HepG2 (cell line): ENCODE data around the gene CMTM8. TPM values are rescaled to one million over a fixed set of nuclear protein-coding genes. Genes with fewer than 3 reads are reported as not detected.

Experiments used
- AGO1 ChIP-seq: fragments of 200-400 bp; formaldehyde crosslinking; IDR thresholded peaks from 2 replicates; pipeline ENCODE4 v1.6.1; 2017; ENCODE audit warnings: mild to moderate bottlenecking, low read depth, low read length, moderate library complexity; ENCODE audit not compliant: poor library complexity, severe bottlenecking
- BORCS8-MEF2B ChIP-seq: sonication (generic); formaldehyde crosslinking; IDR thresholded peaks from 2 replicates; pipeline ENCODE4 v1.8.0; 2022; ENCODE audit warnings: mild to moderate bottlenecking, missing genetic modification reagents
- CENPT ChIP-seq: sonication (generic); formaldehyde crosslinking; IDR thresholded peaks from 2 replicates; pipeline ENCODE4 v1.8.0; 2022; ENCODE audit warnings: low read depth, mild to moderate bottlenecking, moderate library complexity, missing genetic modification reagents
- DPF2 ChIP-seq: sonication (generic); formaldehyde crosslinking; IDR thresholded peaks from 2 replicates; pipeline ENCODE4 v1.4.0; 2020; ENCODE audit warnings: mild to moderate bottlenecking, low read depth, missing genetic modification reagents, borderline replicate concordance
- HOXA7 ChIP-seq: sonication (generic); formaldehyde crosslinking; IDR thresholded peaks from 2 replicates; pipeline ENCODE4 v1.8.1; 2022; ENCODE audit warnings: mild to moderate bottlenecking, missing genetic modification reagents, moderate library complexity
- MLLT10 ChIP-seq: sonication (generic); formaldehyde crosslinking; IDR thresholded peaks from 2 replicates; pipeline ENCODE4 v1.4.0; 2020; ENCODE audit warnings: missing genetic modification reagents
- MLX ChIP-seq: IDR thresholded peaks from 2 replicates; pipeline ENCODE4 v1.6.1; 2016
- NCOR1 ChIP-seq: fragments of 200-600 bp; sonication (generic); IDR thresholded peaks from 2 replicates; pipeline ENCODE4 v1.7.0; 2017; ENCODE audit warnings: antibody characterized with exemption, low read length, borderline replicate concordance
- NPAS2 ChIP-seq: sonication (generic); formaldehyde crosslinking; IDR thresholded peaks from 2 replicates; pipeline ENCODE4 v1.8.0; 2022; ENCODE audit warnings: mild to moderate bottlenecking, missing genetic modification reagents, borderline replicate concordance
- SMAD9 ChIP-seq: sonication (generic); formaldehyde crosslinking; IDR thresholded peaks from 2 replicates; pipeline ENCODE4 v1.5.1; 2020; ENCODE audit warnings: mild to moderate bottlenecking, missing genetic modification reagents
- SOX13 ChIP-seq, 3 experiments: fragments of 450-650 bp in 1 of 3; sonication (generic) in 1 of 3; formaldehyde crosslinking in 1 of 3; IDR thresholded peaks in 2 of 3; conservative IDR thresholded peaks in 1 of 3; 2 replicates each; pipeline versions ENCODE4 v1.5.0 to v1.6.1; 2016 to 2020; ENCODE audit warnings: antibody characterized with exemption in 1 of 3, mild to moderate bottlenecking in 1 of 3, missing compliant biosample characterization in 1 of 3, missing genetic modification reagents in 1 of 3, moderate library complexity in 1 of 3
- ZC3H13 ChIP-seq: sonication (generic); formaldehyde crosslinking; IDR thresholded peaks from 2 replicates; pipeline ENCODE4 v1.8.1; 2023; ENCODE audit warnings: mild to moderate bottlenecking, missing genetic modification reagents, moderate library complexity
- ZEB1 ChIP-seq: IDR thresholded peaks from 2 replicates; pipeline ENCODE4 v1.6.1; 2012; ENCODE audit warnings: mild to moderate bottlenecking, low read depth, inconsistent platforms; ENCODE audit not compliant: insufficient replicate concordance
- ZNF580 ChIP-seq: IDR thresholded peaks from 2 replicates; pipeline ENCODE4 v1.6.1; 2016; ENCODE audit warnings: low read depth, borderline replicate concordance
- ZNF614 ChIP-seq: IDR thresholded peaks from 2 replicates; pipeline ENCODE4 v1.6.1; 2018; ENCODE audit warnings: missing biosample characterization, missing genetic modification reagents, inconsistent platforms, borderline replicate concordance
- ZNF746 ChIP-seq: sonication (generic); formaldehyde crosslinking; IDR thresholded peaks from 2 replicates; pipeline ENCODE4 v1.8.0; 2022; ENCODE audit warnings: mild to moderate bottlenecking, missing genetic modification reagents
- ZNF83 ChIP-seq: sonication (generic); formaldehyde crosslinking; IDR thresholded peaks from 2 replicates; pipeline ENCODE4 v1.4.0; 2020; ENCODE audit warnings: missing genetic modification reagents, mild to moderate bottlenecking, borderline replicate concordance
- ZSCAN21 ChIP-seq: sonication (generic); formaldehyde crosslinking; IDR thresholded peaks from 2 replicates; pipeline ENCODE4 v1.8.0; 2022; ENCODE audit warnings: mild to moderate bottlenecking, missing genetic modification reagents, moderate library complexity, borderline replicate concordance
- polyA plus RNA-seq, 8 experiments: library from polyadenylated mRNA; depleted of rRNA in 3 of 8; stranded (reverse) in 7 of 8; unstranded in 1 of 8; fragments of >200 nt; fragmentation: Illumina TruSeq in 4 of 8; extraction: Trizol in 4 of 8; gene quantifications; 2 replicates each; pipeline versions ENCODE4 v1.2.1 to v1.2.3, GENCODE V29; 2011 to 2016; ENCODE audit warnings: low read depth in 4 of 8, missing spikeins in 1 of 8, mixed read lengths in 1 of 8; ENCODE audit not compliant: insufficient read depth in 1 of 8
- total RNA-seq, 5 experiments: library from RNA; depleted of rRNA; stranded (reverse); fragments of >200 nt; fragmentation: Illumina TruSeq; extraction: Trizol; gene quantifications; 2 replicates each; pipeline ENCODE4 v1.2.3, GENCODE V29; 2016; ENCODE audit warnings: low read depth in 1 of 5
- TF ChIP-seq, protein P1 (sequence below): sonication (generic); formaldehyde crosslinking; IDR thresholded peaks from 2 replicates; pipeline ENCODE4 v1.8.1; 2022; ENCODE audit warnings: mild to moderate bottlenecking, missing genetic modification reagents
- TF ChIP-seq, protein P2 (sequence below): sonication (generic); formaldehyde crosslinking; IDR thresholded peaks from 2 replicates; pipeline ENCODE4 v1.4.0; 2020; ENCODE audit warnings: mild to moderate bottlenecking, missing genetic modification reagents
- TF ChIP-seq, protein P3 (sequence below): sonication (generic); formaldehyde crosslinking; IDR thresholded peaks from 2 replicates; pipeline ENCODE4 v1.8.0; 2022; ENCODE audit warnings: missing genetic modification reagents, mild to moderate bottlenecking, moderate library complexity, borderline replicate concordance

Gene CMTM8
- total and polyA plus RNA-seq, 2 of the 13 experiments (the other 11 are each of a cell fraction or from before 2014, with no cell fraction given), result 8.9 to 15.8 TPM

- TF ChIP-seq, protein P1, sequence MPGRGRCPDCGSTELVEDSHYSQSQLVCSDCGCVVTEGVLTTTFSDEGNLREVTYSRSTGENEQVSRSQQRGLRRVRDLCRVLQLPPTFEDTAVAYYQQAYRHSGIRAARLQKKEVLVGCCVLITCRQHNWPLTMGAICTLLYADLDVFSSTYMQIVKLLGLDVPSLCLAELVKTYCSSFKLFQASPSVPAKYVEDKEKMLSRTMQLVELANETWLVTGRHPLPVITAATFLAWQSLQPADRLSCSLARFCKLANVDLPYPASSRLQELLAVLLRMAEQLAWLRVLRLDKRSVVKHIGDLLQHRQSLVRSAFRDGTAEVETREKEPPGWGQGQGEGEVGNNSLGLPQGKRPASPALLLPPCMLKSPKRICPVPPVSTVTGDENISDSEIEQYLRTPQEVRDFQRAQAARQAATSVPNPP (CRISPR knock-in tag), result 0 out of 2 replicates have a peak, but pooled peaks have one; percentile 12
- no peak for TF ChIP-seq MLLT10 (CRISPR knock-in tag)
- TF ChIP-seq ZNF614 (CRISPR knock-in tag), result peak; percentile 89; the same call in 1 of the 2 replicates
- peak; percentile 80 for TF ChIP-seq ZNF580 (CRISPR knock-in tag)
- TF ChIP-seq AGO1, result peak; percentile 26
- no peak for TF ChIP-seq ZNF83 (CRISPR knock-in tag)
- TF ChIP-seq NCOR1, result peak; percentile 59; the same call in 1 of the 2 replicates
- TF ChIP-seq DPF2 (CRISPR knock-in tag), result peak; percentile 67; the same call in 1 of the 2 replicates
- peak; percentile 84 for TF ChIP-seq ZNF746 (CRISPR knock-in tag)
- no peak for TF ChIP-seq SMAD9 (CRISPR knock-in tag)
- TF ChIP-seq BORCS8-MEF2B (CRISPR knock-in tag), result peak; percentile 30; the same call in 1 of the 2 replicates
- TF ChIP-seq ZEB1, result peak; percentile 45
- TF ChIP-seq MLX (CRISPR knock-in tag), result 0 out of 2 replicates have a peak, but pooled peaks have one; percentile 27
- TF ChIP-seq SOX13 (IDR thresholded peaks at IDR 0.05), result no peak
- peak; percentile 54 to 58; a peak in 2 of 4 replicates for TF ChIP-seq SOX13 (CRISPR knock-in tag; conservative IDR thresholded peaks at IDR 0.05 in 1 of 2, IDR thresholded peaks at IDR 0.05 in 1 of 2)
- peak; percentile 52; the same call in 1 of the 2 replicates for TF ChIP-seq ZSCAN21 (CRISPR knock-in tag)
- TF ChIP-seq NPAS2, result no peak
- TF ChIP-seq CENPT, result no peak
- TF ChIP-seq, protein P2, sequence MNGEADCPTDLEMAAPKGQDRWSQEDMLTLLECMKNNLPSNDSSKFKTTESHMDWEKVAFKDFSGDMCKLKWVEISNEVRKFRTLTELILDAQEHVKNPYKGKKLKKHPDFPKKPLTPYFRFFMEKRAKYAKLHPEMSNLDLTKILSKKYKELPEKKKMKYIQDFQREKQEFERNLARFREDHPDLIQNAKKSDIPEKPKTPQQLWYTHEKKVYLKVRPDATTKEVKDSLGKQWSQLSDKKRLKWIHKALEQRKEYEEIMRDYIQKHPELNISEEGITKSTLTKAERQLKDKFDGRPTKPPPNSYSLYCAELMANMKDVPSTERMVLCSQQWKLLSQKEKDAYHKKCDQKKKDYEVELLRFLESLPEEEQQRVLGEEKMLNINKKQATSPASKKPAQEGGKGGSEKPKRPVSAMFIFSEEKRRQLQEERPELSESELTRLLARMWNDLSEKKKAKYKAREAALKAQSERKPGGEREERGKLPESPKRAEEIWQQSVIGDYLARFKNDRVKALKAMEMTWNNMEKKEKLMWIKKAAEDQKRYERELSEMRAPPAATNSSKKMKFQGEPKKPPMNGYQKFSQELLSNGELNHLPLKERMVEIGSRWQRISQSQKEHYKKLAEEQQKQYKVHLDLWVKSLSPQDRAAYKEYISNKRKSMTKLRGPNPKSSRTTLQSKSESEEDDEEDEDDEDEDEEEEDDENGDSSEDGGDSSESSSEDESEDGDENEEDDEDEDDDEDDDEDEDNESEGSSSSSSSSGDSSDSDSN (CRISPR knock-in tag), result peak; percentile 82
- TF ChIP-seq ZC3H13 (CRISPR knock-in tag), result no peak
- TF ChIP-seq, protein P3, sequence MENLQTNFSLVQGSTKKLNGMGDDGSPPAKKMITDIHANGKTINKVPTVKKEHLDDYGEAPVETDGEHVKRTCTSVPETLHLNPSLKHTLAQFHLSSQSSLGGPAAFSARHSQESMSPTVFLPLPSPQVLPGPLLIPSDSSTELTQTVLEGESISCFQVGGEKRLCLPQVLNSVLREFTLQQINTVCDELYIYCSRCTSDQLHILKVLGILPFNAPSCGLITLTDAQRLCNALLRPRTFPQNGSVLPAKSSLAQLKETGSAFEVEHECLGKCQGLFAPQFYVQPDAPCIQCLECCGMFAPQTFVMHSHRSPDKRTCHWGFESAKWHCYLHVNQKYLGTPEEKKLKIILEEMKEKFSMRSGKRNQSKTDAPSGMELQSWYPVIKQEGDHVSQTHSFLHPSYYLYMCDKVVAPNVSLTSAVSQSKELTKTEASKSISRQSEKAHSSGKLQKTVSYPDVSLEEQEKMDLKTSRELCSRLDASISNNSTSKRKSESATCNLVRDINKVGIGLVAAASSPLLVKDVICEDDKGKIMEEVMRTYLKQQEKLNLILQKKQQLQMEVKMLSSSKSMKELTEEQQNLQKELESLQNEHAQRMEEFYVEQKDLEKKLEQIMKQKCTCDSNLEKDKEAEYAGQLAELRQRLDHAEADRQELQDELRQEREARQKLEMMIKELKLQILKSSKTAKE (CRISPR knock-in tag), result no peak
- no peak for TF ChIP-seq HOXA7 (CRISPR knock-in tag)
Observed at GRCh38 chr3:32237670-32238452, 619 bp upstream of the CMTM8 start (continued).
